Esophagus squamous epithelium (tissue), 5 donors: ENCODE measurements around the gene FUBP3. TPM values are rescaled to one million over a fixed set of nuclear protein-coding genes. Genes with fewer than 3 reads are reported as not detected.

Experiments used
- DNase-seq: peaks from one replicate; lab custom pipeline; 2025; lab: John Stamatoyannopoulos, UW
- H3K27ac ChIP-seq, 4 donors: fragments of 200-600 bp; sonication (generic); one replicate each; pipeline ENCODE4 v1.5.1; 2016 to 2019; ENCODE audit warnings: mild to moderate bottlenecking in 1 of 4
- H3K27me3 ChIP-seq, 4 donors: fragments of 200-600 bp; sonication (generic); 1 replicate in 3 of 4; 2 replicates in 1 of 4; pipeline versions ENCODE4 v1.5.1 to v1.6.0; 2017 to 2021; ENCODE audit warnings: antibody characterized with exemption in 1 of 4
- H3K36me3 ChIP-seq, 3 donors: fragments of 200-600 bp; sonication (generic); one replicate each; pipeline ENCODE4 v1.5.1; 2016 to 2019
- H3K4me1 ChIP-seq, 3 donors: fragments of 200-600 bp; sonication (generic); one replicate each; pipeline ENCODE4 v1.5.1; 2017 to 2019
- H3K4me3 ChIP-seq, 4 donors: fragments of 200-600 bp; sonication (generic); 1 replicate in 3 of 4; 2 replicates in 1 of 4; pipeline ENCODE4 v1.5.1; 2016 to 2019; ENCODE audit warnings: mild to moderate bottlenecking in 2 of 4, moderate library complexity in 1 of 4
- H3K9me3 ChIP-seq, 3 donors: fragments of 200-600 bp; sonication (generic); one replicate each; pipeline ENCODE4 v1.5.1; 2016 to 2019
- CTCF ChIP-seq, 6 experiments: fragments of 450-650 bp in 4 of 6; fragments of 200-600 bp in 2 of 6; sonication (generic) in 2 of 6; IDR thresholded peaks; one replicate each; pipeline ENCODE4 v1.5.1; 2016 to 2019; ENCODE audit warnings: antibody characterized with exemption in 6 of 6, mild to moderate bottlenecking in 4 of 6, moderate library complexity in 4 of 6
- POLR2A ChIP-seq, 4 donors: fragments of 450-650 bp; IDR thresholded peaks; one replicate each; pipeline ENCODE4 v1.6.1; 2017; ENCODE audit warnings: antibody characterized with exemption in 4 of 4, mild to moderate bottlenecking in 4 of 4, moderate library complexity in 3 of 4
- WGBS, 2 donors: methylation state at CpG; one replicate each; pipeline ENCODE4 v1.1.5; 2018; 5-methylcytosine and 5-hydroxymethylcytosine counted together
- intact Hi-C: fragments of 100-400 bp; cut with DNase I; formaldehyde crosslinking; loops from one replicate; pipeline ENCODE4 v1.15.0; 2022
- total RNA-seq, 4 donors: library from RNA; depleted of rRNA; stranded (reverse); fragments of >200 nt; gene quantifications; one replicate each; pipeline ENCODE4 v1.1.0, GENCODE V29; 2016
- donor health status: DM: yes; HTN: yes; CAD: no.

FUBP3 gene
- total RNA-seq, 4 donors from 2014 or later = 28.2 to 39.0 (median 33.9) TPM

- TF ChIP-seq POLR2A (IDR thresholded peaks at IDR 0.05) (no peak), CTCF (IDR thresholded peaks at IDR 0.05) (no peak)
- no peak for DNase-seq
- no peak overlapping the region for H3K4me3 ChIP-seq
These were observed 50.2 kb downstream of the FUBP3 start for GRCh38 chr9:130629443-130630070.

GRCh38 chr9:130630071-130630450, 50.7 kb downstream of the FUBP3 start:
- Histone ChIP-seq H3K36me3 (peaks cover 40 to 100% (median 64%) of the 10 kb centered on the region in 3 donors), H3K27ac (no peak overlapping the region), H3K4me3 (no peak overlapping the region), H3K9me3 (no peaks in the 10 kb centered on the region), H3K27me3 (no peaks in the 10 kb centered on the region), H3K4me1 (no peaks in the 10 kb centered on the region)
- TF ChIP-seq POLR2A (IDR thresholded peaks at IDR 0.05) (no peak), CTCF (IDR thresholded peaks at IDR 0.05) (no peak)
- intact Hi-C loops = no loop called here
- WGBS, 2 donors = 80 to 100% methylated on average over 1 of the region's 4 CpGs
- no peak for DNase-seq

More at GRCh38 chr9:130629443-130630070, 50.2 kb downstream of the FUBP3 start:
- Histone ChIP-seq H3K36me3 (peaks cover 40 to 100% (median 62%) of the 10 kb centered on the region in 3 donors), H3K27ac (no peak overlapping the region), H3K27me3 (no peaks in the 10 kb centered on the region), H3K9me3 (no peaks in the 10 kb centered on the region), H3K4me1 (no peaks in the 10 kb centered on the region)
- intact Hi-C loops = no loop called here
- 78 to 89% methylated on average over 11 to 12 of the region's 13 CpGs for WGBS, 2 donors

- no peak for TF ChIP-seq CTCF (IDR thresholded peaks at IDR 0.05)
- TF ChIP-seq POLR2A (IDR thresholded peaks at IDR 0.05) = no peak
- Histone ChIP-seq H3K27ac (no peak overlapping the region), H3K4me1 (no peaks in the 10 kb centered on the region), H3K27me3 (no peaks in the 10 kb centered on the region), H3K36me3 (peaks cover 37 to 100% (median 65%) of the 10 kb centered on the region in 3 donors), H3K9me3 (no peaks in the 10 kb centered on the region), H3K4me3 (no peak overlapping the region)
- WGBS, 2 donors = 82 to 93% methylated on average over 5 to 11 of the region's 27 CpGs
- intact Hi-C loops = no loop called here
- no peak for DNase-seq
These were observed 51.3 kb downstream of the FUBP3 start for GRCh38 chr9:130630506-130631330.

- Histone ChIP-seq H3K27me3 (no peaks in the 10 kb centered on the region), H3K4me3 (no peak overlapping the region), H3K4me1 (no peaks in the 10 kb centered on the region), H3K9me3 (no peaks in the 10 kb centered on the region), H3K36me3 (peaks cover 29 to 100% (median 65%) of the 10 kb centered on the region in 3 donors), H3K27ac (no peak overlapping the region)
- TF ChIP-seq CTCF (IDR thresholded peaks at IDR 0.05) (no peak), POLR2A (IDR thresholded peaks at IDR 0.05) (no peak)
- WGBS, 2 donors = 94 to 97% methylated on average over 6 to 14 of the region's 22 CpGs
- DNase-seq = no peak
- intact Hi-C loops = no loop called here
These were observed 52.1 kb downstream of the FUBP3 start for GRCh38 chr9:130631331-130632080.
